Ovary (tissue), 9 donors: Measurements from ENCODE around the gene PDE6D. TPM values are rescaled to one million over a fixed set of nuclear protein-coding genes. Genes with fewer than 3 reads are reported as not detected.

ENCODE experiments used
- DNase-seq, 5 donors: peaks; one replicate each; pipeline ENCODE4 v3.0.0-alpha.2; 2019 to 2020
- H3K27ac ChIP-seq, 2 donors: fragments of 200-600 bp; one replicate each; pipeline versions ENCODE4 v1.5.1 to v1.8.0; 2019 to 2022
- H3K27me3 ChIP-seq: fragments of 200-600 bp; one replicate; pipeline ENCODE4 v1.8.0; 2022
- H3K36me3 ChIP-seq: fragments of 200-600 bp; sonication (generic); one replicate; pipeline ENCODE4 v1.5.1; 2019
- H3K4me1 ChIP-seq: one replicate; pipeline ENCODE4 v1.8.1; 2013; ENCODE audit warnings: mild to moderate bottlenecking, moderate library complexity; ENCODE audit not compliant: insufficient read depth
- H3K4me3 ChIP-seq: fragments of 200-600 bp; sonication (generic); one replicate; pipeline ENCODE4 v1.5.1; 2017
- H3K9me3 ChIP-seq, 2 donors: fragments of 200-600 bp in 1 of 2; sonication (generic) in 1 of 2; one replicate each; pipeline versions ENCODE4 v1.5.1 to v1.8.1; 2013 to 2019; ENCODE audit warnings: mild to moderate bottlenecking in 1 of 2, moderate library complexity in 1 of 2
- CTCF ChIP-seq, 3 donors: fragments of 450-650 bp in 2 of 3; fragments of 200-600 bp in 1 of 3; IDR thresholded peaks; one replicate each; pipeline versions ENCODE4 v1.5.1 to v1.8.0; 2016 to 2022; ENCODE audit warnings: antibody characterized with exemption in 3 of 3, mild to moderate bottlenecking in 1 of 3
- EP300 ChIP-seq: sonication (generic); formaldehyde crosslinking; IDR thresholded peaks from one replicate; pipeline ENCODE4 v1.6.1; 2017; ENCODE audit warnings: antibody characterized with exemption
- POLR2A ChIP-seq: fragments of 450-650 bp; IDR thresholded peaks from one replicate; pipeline ENCODE4 v1.6.1; 2017; ENCODE audit warnings: antibody characterized with exemption, mild to moderate bottlenecking, moderate library complexity
- WGBS, 3 donors: extraction: QIAGEN DNeasy Blood & Tissue Kit in 1 of 3; methylation state at CpG; one replicate each; pipeline versions ENCODE4 v1.1.5 to v1.1.7; 2013 to 2017; 5-methylcytosine and 5-hydroxymethylcytosine counted together
- intact Hi-C, 4 donors: fragments of 100-400 bp; cut with DNase I; formaldehyde crosslinking; loops; one replicate each; pipeline versions ENCODE4 v1.11.0 to v1.15.1; 2022 to 2023
- polyA plus RNA-seq, 2 donors: library from polyadenylated mRNA; stranded (reverse); fragments of 200-250 nt in 1 of 2; fragments of 350-450 nt in 1 of 2; fragmentation: Illumina TruSeq in 1 of 2; extraction: RNeasy Lipid Tissue Mini Kit (QIAGEN cat#74804) in 1 of 2; gene quantifications; one replicate each; pipeline ENCODE4 v1.2.3, GENCODE V29; 2013 to 2014
- small RNA-seq: library from RNA; depleted of rRNA; stranded (forward); fragments of <200 nt; gene quantifications from one replicate; pipeline ENCODE3, GENCODE V24; 2016
- total RNA-seq, 7 donors: library from RNA; depleted of rRNA in 2 of 7; stranded (reverse); fragments of >200 nt in 2 of 7; fragmentation: NEBNext Ultra II Directional in 3 of 7; extraction: Animal tissue kit (Norgen Biotek cat#: 25700) in 3 of 7; gene quantifications; one replicate each; pipeline versions ENCODE4 v1.1.0 to v1.2.4, GENCODE V29; 2016 to 2023
- donor health status: DM: no; HTN: no; CAD: no; lungs with moderate emphysema.
- donor health status: DM: no; HTN: no; CAD: no.
- donor health status: Bipolar disorder and iron deficiency.
- donor health status: DM: yes; HTN: yes; CAD: no.
- donor health status: DM: no; HTN: no; CAD: no.
- donor health status: DM: yes; HTN: yes; CAD: no.

Gene PDE6D
- total and polyA plus RNA-seq, 9 donors = 13.7 to 32.9 (median 17.8) TPM

DNA sequence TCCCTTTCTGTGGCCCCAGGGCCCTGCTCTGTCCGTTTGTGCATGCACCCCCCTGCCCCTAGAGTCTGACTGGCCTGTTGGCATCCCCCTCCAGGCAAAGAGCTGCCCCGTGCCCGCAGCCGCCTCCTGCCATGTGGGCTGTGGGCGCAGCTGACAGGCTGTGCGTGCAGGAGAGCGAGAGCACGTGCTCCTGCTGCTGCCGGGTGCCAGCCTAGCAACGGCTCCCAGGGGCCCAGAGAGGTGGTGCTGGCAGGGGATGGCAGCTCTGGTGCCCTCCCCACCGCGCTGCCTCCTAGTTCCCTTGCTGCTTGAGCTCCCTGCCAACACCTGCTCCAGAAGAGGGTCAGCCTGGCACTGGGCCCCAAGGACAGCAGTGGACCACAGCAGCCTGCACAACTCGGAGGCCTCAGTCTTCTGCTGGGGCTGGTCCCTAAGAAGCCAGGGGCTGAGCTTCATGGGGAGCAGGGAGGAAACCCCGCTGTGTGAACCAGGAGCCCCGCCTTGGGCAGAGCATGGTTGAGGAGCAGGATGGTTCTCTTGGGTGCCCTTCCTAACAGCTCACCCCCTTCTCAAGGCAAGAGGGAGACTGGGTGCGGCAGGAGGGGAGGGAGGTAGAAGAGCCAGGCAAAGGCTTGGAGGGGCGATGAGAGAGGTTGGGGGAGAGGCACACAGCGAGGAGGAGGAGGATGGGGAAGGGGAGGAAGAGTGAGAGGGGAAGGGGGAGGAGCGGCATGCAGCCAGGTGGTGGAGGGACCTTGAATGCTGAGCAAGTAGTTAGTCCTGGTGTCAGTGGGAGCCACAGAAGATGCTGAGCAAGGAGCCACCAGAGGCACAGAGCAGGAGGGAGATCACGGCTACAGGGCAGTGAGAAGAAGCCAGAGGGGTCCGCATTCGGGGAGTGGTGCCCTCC is 96.5 kb downstream of the PDE6D start:
- no peak for DNase-seq
- WGBS, 3 donors = 60 to 70% (median 65%) methylated on average over 21 to 22 of the region's 22 CpGs
- Histone ChIP-seq H3K4me1 (peaks cover 9% of the 10 kb centered on the region), H3K4me3 (no peak overlapping the region), H3K27ac (no peak overlapping the region), H3K27me3 (no peaks in the 10 kb centered on the region), H3K36me3 (no peaks in the 10 kb centered on the region), H3K9me3 (no peaks in the 10 kb centered on the region)
- intact Hi-C loops = no loop called here
- TF ChIP-seq POLR2A = no peak
- no peak for TF ChIP-seq CTCF (IDR thresholded peaks at IDR 0.05)
- no peak for TF ChIP-seq EP300

DNA sequence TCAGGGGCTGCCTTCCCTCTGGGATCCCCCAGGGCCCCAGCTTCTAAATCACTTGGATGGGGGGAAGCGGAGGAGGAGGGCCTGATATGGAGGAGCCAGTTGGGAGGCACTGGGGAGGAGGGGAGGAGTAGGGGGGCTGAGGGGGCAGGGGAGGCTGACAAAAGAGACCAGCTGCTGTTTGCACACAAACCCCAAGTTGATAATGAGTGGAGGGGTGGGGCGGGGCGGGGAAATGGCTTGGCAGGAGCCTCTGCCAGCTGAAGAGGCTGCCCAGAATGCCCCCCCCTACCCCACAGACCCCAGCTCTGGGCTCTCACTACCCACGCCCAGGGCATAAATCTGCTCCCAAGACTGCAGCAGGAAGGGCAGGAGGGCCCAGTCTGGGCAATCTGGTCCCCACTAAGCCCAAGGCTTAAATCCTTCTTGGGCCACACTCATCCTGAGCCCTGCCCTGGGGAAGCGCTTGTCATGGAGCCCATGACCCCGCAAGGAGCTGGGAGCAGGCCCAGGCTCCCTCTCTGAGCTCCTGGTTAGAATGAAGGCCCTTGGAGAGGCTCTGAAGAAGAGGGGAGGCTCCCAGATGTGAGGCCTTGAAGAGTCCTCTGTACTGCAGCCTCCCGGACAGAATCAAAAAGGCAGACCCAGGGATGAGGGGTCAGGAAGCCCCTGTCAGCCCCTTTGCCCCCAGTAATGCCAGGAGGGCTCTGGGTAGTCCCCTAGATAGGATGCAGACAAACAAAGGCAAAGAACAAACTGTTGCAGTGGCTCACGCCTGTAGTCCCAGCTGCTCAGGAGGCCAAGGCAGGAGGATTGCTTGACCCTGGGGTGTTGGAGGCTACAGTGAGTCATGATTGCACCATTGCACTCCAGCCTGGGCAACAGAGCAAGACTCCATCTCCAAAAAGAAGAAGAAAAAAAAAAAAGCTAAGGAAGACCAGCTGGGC is 97.5 kb downstream of the PDE6D start:
- no peaks in the 10 kb centered on the region for H3K9me3 ChIP-seq
- H3K27ac ChIP-seq = no peak overlapping the region
- no peaks in the 10 kb centered on the region for H3K36me3 ChIP-seq
- H3K27me3 ChIP-seq = no peaks in the 10 kb centered on the region
- no peak overlapping the region for H3K4me3 ChIP-seq
- peaks cover 9% of the 10 kb centered on the region for H3K4me1 ChIP-seq
- no peak for DNase-seq
- WGBS, 3 donors = 85 to 89% (median 86%) methylated on average over 8 of the region's 8 CpGs
- TF ChIP-seq EP300 = no peak
- no peak for TF ChIP-seq POLR2A
- no peak for TF ChIP-seq CTCF (IDR thresholded peaks at IDR 0.05)
- intact Hi-C loops = no loop called here

GRCh38 chr2:231682603-231683291 is 98.3 kb downstream of the PDE6D start:
- H3K4me3 ChIP-seq = no peak overlapping the region
- no peak for DNase-seq
- no peaks in the 10 kb centered on the region for H3K27me3 ChIP-seq
- peaks cover 9% of the 10 kb centered on the region for H3K4me1 ChIP-seq
- 89 to 97% (median 91%) methylated on average over 11 of the region's 11 CpGs for WGBS, 3 donors
- no peaks in the 10 kb centered on the region for H3K36me3 ChIP-seq
- H3K27ac ChIP-seq = no peak overlapping the region
- H3K9me3 ChIP-seq = no peaks in the 10 kb centered on the region
- TF ChIP-seq POLR2A = no peak
- TF ChIP-seq CTCF (IDR thresholded peaks at IDR 0.05) = no peak
- intact Hi-C loops = no loop called here

Small RNA genes lying within 50 kb of the gene (small RNA-seq; reads per million reads assigned to genes)
- gene AC073476.4 (not detected), gene RF00015 (not detected)

Other genes with a start within 250 kb of the PDE6D start
- not detected for gene TEX44, start 188.4 kb downstream of the PDE6D start, total RNA-seq
- not detected for gene TEX44, start 188.4 kb downstream of the PDE6D start, polyA plus RNA-seq
- gene PTMA, start 72.8 kb downstream of the PDE6D start, total RNA-seq = 1,000 to 10,000 TPM in 2 of 7 donors, 100 to 1,000 TPM in 5; 755 to 1,301 (median 902) TPM
- gene PTMA, start 72.8 kb downstream of the PDE6D start, polyA plus RNA-seq = 1,000 to 10,000 TPM; 1,827 to 1,991 TPM
- gene COPS7B, start 5.2 kb upstream of the PDE6D start, total RNA-seq = 10 to 100 TPM; 16.9 to 30.8 (median 24.8) TPM
- 10 to 100 TPM; 22.6 to 30.5 TPM for gene COPS7B, start 5.2 kb upstream of the PDE6D start, polyA plus RNA-seq
- 1 to 10 TPM in 2 of 7 donors, under 1 TPM in 2, not detected in 3; 0.30 to 4.3 (median 2.4) TPM for gene NPPC, start 145.1 kb upstream of the PDE6D start, total RNA-seq
- under 1 TPM; 0.18 to 0.23 TPM for gene NPPC, start 145.1 kb upstream of the PDE6D start, polyA plus RNA-seq
- gene DIS3L2, start 180.4 kb upstream of the PDE6D start, total RNA-seq = 10 to 100 TPM; 26.2 to 52.0 (median 35.3) TPM
- 10 to 100 TPM; 18.2 to 21.6 TPM for gene DIS3L2, start 180.4 kb upstream of the PDE6D start, polyA plus RNA-seq